ENCODE results near the gene P4HA3.

DNA sequence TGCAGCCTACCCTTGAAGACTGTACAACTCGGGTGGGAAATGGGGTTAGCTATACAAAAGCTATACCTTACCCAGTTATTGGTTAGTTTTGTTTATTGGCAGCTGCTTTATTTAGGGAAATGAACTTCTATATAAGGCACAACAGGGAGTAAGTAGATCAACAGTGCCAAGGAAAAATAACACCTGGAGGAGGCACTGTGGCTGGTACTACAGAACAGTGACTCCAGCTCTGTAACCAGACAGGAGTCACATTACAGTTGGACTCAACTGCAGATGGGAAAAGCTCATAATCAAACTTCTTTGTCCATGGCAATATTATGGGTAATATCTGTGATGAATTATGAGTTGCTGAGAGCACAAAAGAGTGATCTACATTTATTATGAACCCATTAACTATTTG lies 14.0 kb downstream of the P4HA3 start:
- TF ChIP-seq, protein P1, sequence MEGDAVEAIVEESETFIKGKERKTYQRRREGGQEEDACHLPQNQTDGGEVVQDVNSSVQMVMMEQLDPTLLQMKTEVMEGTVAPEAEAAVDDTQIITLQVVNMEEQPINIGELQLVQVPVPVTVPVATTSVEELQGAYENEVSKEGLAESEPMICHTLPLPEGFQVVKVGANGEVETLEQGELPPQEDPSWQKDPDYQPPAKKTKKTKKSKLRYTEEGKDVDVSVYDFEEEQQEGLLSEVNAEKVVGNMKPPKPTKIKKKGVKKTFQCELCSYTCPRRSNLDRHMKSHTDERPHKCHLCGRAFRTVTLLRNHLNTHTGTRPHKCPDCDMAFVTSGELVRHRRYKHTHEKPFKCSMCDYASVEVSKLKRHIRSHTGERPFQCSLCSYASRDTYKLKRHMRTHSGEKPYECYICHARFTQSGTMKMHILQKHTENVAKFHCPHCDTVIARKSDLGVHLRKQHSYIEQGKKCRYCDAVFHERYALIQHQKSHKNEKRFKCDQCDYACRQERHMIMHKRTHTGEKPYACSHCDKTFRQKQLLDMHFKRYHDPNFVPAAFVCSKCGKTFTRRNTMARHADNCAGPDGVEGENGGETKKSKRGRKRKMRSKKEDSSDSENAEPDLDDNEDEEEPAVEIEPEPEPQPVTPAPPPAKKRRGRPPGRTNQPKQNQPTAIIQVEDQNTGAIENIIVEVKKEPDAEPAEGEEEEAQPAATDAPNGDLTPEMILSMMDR (IDR thresholded peaks at IDR 0.05) = no peak
- no peak for TF ChIP-seq POLR2A (IDR thresholded peaks at IDR 0.05)

Measured in adrenal gland (tissue), 5 donors.